CD4-positive, alpha-beta memory T cell (primary cell): ENCODE data around the gene ITGA6. TPM values are rescaled to one million over a fixed set of nuclear protein-coding genes. Genes with fewer than 3 reads are reported as not detected.
"Not testable (repeated sequence)": the region's sequence is repeated elsewhere in the genome, so short reads cannot be mapped to it uniquely, and the experiment has no call there.

ENCODE experiments used
- CTCF ChIA-PET: fragments of 350-600 bp; sonication (Branson Sonifier 250); formaldehyde crosslinking; loops from one replicate; lab custom pipeline; 2021; ENCODE audit warnings: inconsistent platforms; ENCODE audit not compliant: partially characterized antibody; lab: Charles Lee
- POLR2A ChIA-PET: fragments of 350-600 bp; sonication (Branson Sonifier 250); formaldehyde crosslinking; loops from one replicate; lab custom pipeline; 2021; ENCODE audit not compliant: partially characterized antibody; lab: Charles Lee
- DNase-seq, 5 donors: peaks; one replicate each; pipeline versions ENCODE4 v3.0.0 to v3.0.0-alpha.2; 2020 to 2022; ENCODE audit warnings: mixed read lengths in 1 of 5
- H3K27ac ChIP-seq: one replicate; pipeline ENCODE4 v1.7.0; 2013; ENCODE audit warnings: low read depth, low read length
- H3K27me3 ChIP-seq: 2 replicates; pipeline ENCODE4 v1.7.0; 2013; ENCODE audit warnings: mild to moderate bottlenecking, low read length, moderate library complexity; ENCODE audit not compliant: insufficient read depth
- H3K36me3 ChIP-seq: 2 replicates; pipeline ENCODE4 v1.7.0; 2013; ENCODE audit warnings: mild to moderate bottlenecking, low read length, moderate library complexity; ENCODE audit not compliant: insufficient read depth
- H3K4me1 ChIP-seq: 2 replicates; pipeline ENCODE4 v1.7.0; 2013; ENCODE audit warnings: mild to moderate bottlenecking, low read length, moderate library complexity; ENCODE audit not compliant: insufficient read depth
- H3K4me3 ChIP-seq, 2 donors: one replicate each; pipeline ENCODE4 v1.7.0; 2013; ENCODE audit warnings: low read length in 2 of 2, mild to moderate bottlenecking in 1 of 2
- H3K9me3 ChIP-seq, 2 donors: one replicate each; pipeline ENCODE4 v1.7.0; 2013; ENCODE audit warnings: low read length in 2 of 2, control low read depth in 1 of 2; ENCODE audit not compliant: control insufficient read depth in 1 of 2
- H3K27ac Mint-ChIP-seq, 7 donors: one replicate each; pipeline ENCODE4 v1.8.0; 2020 to 2021; ENCODE audit warnings: mixed read lengths in 7 of 7, mild to moderate bottlenecking in 6 of 7, inconsistent platforms in 3 of 7, moderate library complexity in 3 of 7
- H3K27me3 Mint-ChIP-seq, 2 donors: one replicate each; pipeline ENCODE4 v1.8.0; 2020 to 2021; ENCODE audit warnings: mixed read lengths in 2 of 2
- H3K36me3 Mint-ChIP-seq, 2 donors: one replicate each; pipeline ENCODE4 v1.8.0; 2020 to 2021; ENCODE audit warnings: mixed read lengths in 2 of 2, inconsistent platforms in 1 of 2, mild to moderate bottlenecking in 1 of 2
- H3K4me1 Mint-ChIP-seq, 4 donors: one replicate each; pipeline ENCODE4 v1.8.0; 2020 to 2021; ENCODE audit warnings: mixed read lengths in 4 of 4, mild to moderate bottlenecking in 1 of 4
- H3K4me3 Mint-ChIP-seq, 8 donors: one replicate each; pipeline ENCODE4 v1.8.0; 2020 to 2021; ENCODE audit warnings: mixed read lengths in 8 of 8, mild to moderate bottlenecking in 7 of 8, moderate library complexity in 6 of 8, inconsistent platforms in 3 of 8
- H3K9me3 Mint-ChIP-seq, 8 donors: one replicate each; pipeline ENCODE4 v1.8.0; 2020 to 2021; ENCODE audit warnings: mixed read lengths in 8 of 8, mild to moderate bottlenecking in 5 of 8, inconsistent platforms in 3 of 8, moderate library complexity in 1 of 8
- intact Hi-C: fragments of 100-400 bp; cut with micrococcal nuclease; formaldehyde crosslinking; loops from one replicate; pipeline ENCODE4 v1.15.1; 2023
- polyA plus RNA-seq, 2 donors: library from polyadenylated mRNA; unstranded; fragments of 300-500 nt; fragmentation: Illumina TruSeq; gene quantifications; one replicate each; pipeline ENCODE4 v1.2.3, GENCODE V29; 2021
- total RNA-seq, 2 experiments: library from RNA; stranded (reverse); gene quantifications; one replicate each; pipeline ENCODE4 v1.2.3, GENCODE V29; 2021

The ITGA6 gene
- total and polyA plus RNA-seq, 4 experiments from 2014 or later = 58.3 to 73.6 (median 66.5) TPM

- Histone ChIP-seq H3K36me3 (no peaks in the 10 kb centered on the region), H3K27ac (no peak overlapping the region), H3K9me3 (no peaks in the 10 kb centered on the region), H3K4me1 (no peaks in the 10 kb centered on the region), H3K27me3 (no peaks in the 10 kb centered on the region), H3K4me3 (no peak overlapping the region)
- no peak overlapping the region for H3K27ac Mint-ChIP-seq
- intact Hi-C loops = no loop called here
- H3K27me3 Mint-ChIP-seq = no peaks in the 10 kb centered on the region
- ChIA-PET CTCF (no interaction called here), POLR2A (no interaction called here)
- no peaks in the 10 kb centered on the region for H3K4me1 Mint-ChIP-seq
- H3K9me3 Mint-ChIP-seq = peaks cover 0 to 39% (median 22%) of the 10 kb centered on the region in 8 donors
- H3K36me3 Mint-ChIP-seq = peaks cover 13 to 18% of the 10 kb centered on the region in 2 donors
- no peak for DNase-seq
- no peak overlapping the region for H3K4me3 Mint-ChIP-seq
These were observed 91.6 kb downstream of the ITGA6 start for GRCh38 chr2:172518995-172519394.

DNA sequence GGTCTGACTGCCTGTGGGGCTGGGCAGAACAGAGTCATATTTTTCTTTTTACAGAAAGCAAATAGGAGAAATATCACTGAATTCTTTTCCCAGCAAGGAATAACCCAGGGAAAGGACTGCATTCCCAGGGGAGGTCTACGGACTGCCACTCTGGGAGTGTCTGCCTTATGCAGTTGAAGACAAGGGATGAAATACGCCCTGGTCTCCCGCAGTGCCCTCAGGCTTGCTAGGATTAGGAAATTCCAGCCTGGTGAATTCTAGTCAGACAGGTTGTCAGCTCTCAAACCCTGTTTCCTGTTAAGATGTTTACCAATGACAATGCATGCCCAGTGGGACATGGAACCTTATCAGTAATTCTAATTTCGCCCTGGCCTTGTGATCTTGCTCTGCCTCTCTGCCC lies 98.2 kb downstream of the ITGA6 start:
- no peak for DNase-seq
- H3K27ac Mint-ChIP-seq = no peak overlapping the region
- H3K27ac ChIP-seq = no peak overlapping the region
- CTCF ChIA-PET = no interaction called here
- H3K27me3 Mint-ChIP-seq = no peaks in the 10 kb centered on the region
- H3K9me3 Mint-ChIP-seq = peaks cover 2 to 49% (median 38%) of the 10 kb centered on the region in 8 donors
- POLR2A ChIA-PET = no interaction called here
- H3K4me3 ChIP-seq = no peak overlapping the region
- H3K36me3 Mint-ChIP-seq = peaks cover 25 to 27% of the 10 kb centered on the region in 2 donors
- H3K27me3 ChIP-seq = no peaks in the 10 kb centered on the region
- no peaks in the 10 kb centered on the region for H3K4me1 ChIP-seq
- no peaks in the 10 kb centered on the region for H3K36me3 ChIP-seq
- intact Hi-C loops = no loop called here
- H3K4me1 Mint-ChIP-seq = no peaks in the 10 kb centered on the region
- H3K4me3 Mint-ChIP-seq = no peak overlapping the region
- no peaks in the 10 kb centered on the region for H3K9me3 ChIP-seq

GRCh38 chr2:172531309-172531708 lies 103.9 kb downstream of the ITGA6 start:
- Mint-ChIP-seq H3K27me3 (no peaks in the 10 kb centered on the region), H3K4me3 (no peak overlapping the region), H3K36me3 (peaks cover 48 to 58% of the 10 kb centered on the region in 2 donors), H3K4me1 (no peaks in the 10 kb centered on the region), H3K9me3 (peaks cover 2 to 54% (median 44%) of the 10 kb centered on the region in 8 donors), H3K27ac (no peak overlapping the region)
- Histone ChIP-seq H3K4me3 (no peak overlapping the region), H3K27me3 (no peaks in the 10 kb centered on the region), H3K4me1 (no peaks in the 10 kb centered on the region), H3K27ac (no peak overlapping the region), H3K36me3 (no peaks in the 10 kb centered on the region), H3K9me3 (peaks cover 0 to 9% of the 10 kb centered on the region in 2 donors)
- intact Hi-C loops = no loop called here
- DNase-seq = no peak
- CTCF ChIA-PET = interaction anchor here (1.4 kb wide), 1 partner anchor 21 kb away, joined by 3 read pairs; no protein-coding TSS in a partner anchor
- POLR2A ChIA-PET = no interaction called here

DNA sequence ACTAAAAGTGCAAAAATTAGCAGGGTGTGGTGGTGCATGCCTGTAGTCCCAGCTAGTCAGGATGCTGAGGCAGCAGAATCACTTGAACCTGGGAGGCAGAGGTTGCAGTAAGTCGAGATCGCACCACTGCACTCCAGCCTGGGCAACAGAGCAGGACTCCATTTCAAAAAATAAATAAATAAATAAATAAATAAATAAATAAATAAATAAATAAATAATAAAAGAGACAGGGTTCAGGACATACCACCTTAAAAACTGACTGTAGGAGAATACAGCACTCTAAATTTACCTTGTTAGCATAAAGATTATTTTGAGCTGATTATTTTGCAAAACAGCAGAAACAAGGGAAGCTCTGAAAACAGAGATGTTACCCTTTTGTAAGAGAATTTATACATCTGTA lies 105.1 kb downstream of the ITGA6 start:
- DNase-seq, H3K4me1 ChIP-seq, H3K4me3 ChIP-seq, H3K27me3 Mint-ChIP-seq, H3K27ac ChIP-seq, H3K4me3 Mint-ChIP-seq, H3K27me3 ChIP-seq, H3K9me3 ChIP-seq, intact Hi-C loops, H3K27ac Mint-ChIP-seq, POLR2A ChIA-PET, H3K4me1 Mint-ChIP-seq, H3K36me3 ChIP-seq, CTCF ChIA-PET: not testable (repeated sequence)
- peaks cover 2 to 44% (median 35%) of the 10 kb centered on the region in 8 donors for H3K9me3 Mint-ChIP-seq
- peaks cover 48 to 56% of the 10 kb centered on the region in 2 donors for H3K36me3 Mint-ChIP-seq

DNA sequence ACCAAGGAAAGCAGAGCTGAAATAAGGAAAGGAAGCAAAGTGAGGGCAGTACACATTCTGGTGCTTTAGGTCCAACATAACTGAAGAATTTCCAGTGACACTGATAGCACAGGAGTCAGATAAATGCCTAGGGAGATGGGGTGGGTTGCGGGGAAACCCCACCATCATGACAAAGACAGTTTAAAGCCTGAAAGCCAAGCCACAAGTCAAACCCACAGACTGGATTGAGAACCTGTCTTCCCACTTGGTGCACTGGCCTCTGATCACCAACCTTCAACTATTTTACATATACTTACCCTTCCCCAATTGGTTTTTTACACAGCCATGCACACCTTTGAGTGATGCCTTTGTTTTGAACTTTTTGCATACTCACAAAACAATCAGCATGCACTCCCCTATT lies 106.3 kb downstream of the ITGA6 start:
- CTCF ChIA-PET = no interaction called here
- H3K9me3 Mint-ChIP-seq = peaks cover 2 to 41% (median 31%) of the 10 kb centered on the region in 8 donors
- no peak for DNase-seq
- H3K9me3 ChIP-seq = peaks cover 0 to 9% of the 10 kb centered on the region in 2 donors
- peaks cover 46 to 56% of the 10 kb centered on the region in 2 donors for H3K36me3 Mint-ChIP-seq
- H3K27me3 ChIP-seq = no peaks in the 10 kb centered on the region
- H3K27me3 Mint-ChIP-seq = no peaks in the 10 kb centered on the region
- H3K4me3 ChIP-seq = no peak overlapping the region
- intact Hi-C loops = no loop called here
- H3K4me1 Mint-ChIP-seq = no peaks in the 10 kb centered on the region
- POLR2A ChIA-PET = no interaction called here
- no peak overlapping the region for H3K27ac Mint-ChIP-seq
- H3K4me1 ChIP-seq = no peaks in the 10 kb centered on the region
- no peaks in the 10 kb centered on the region for H3K36me3 ChIP-seq
- H3K4me3 Mint-ChIP-seq = no peak overlapping the region
- no peak overlapping the region for H3K27ac ChIP-seq

DNA sequence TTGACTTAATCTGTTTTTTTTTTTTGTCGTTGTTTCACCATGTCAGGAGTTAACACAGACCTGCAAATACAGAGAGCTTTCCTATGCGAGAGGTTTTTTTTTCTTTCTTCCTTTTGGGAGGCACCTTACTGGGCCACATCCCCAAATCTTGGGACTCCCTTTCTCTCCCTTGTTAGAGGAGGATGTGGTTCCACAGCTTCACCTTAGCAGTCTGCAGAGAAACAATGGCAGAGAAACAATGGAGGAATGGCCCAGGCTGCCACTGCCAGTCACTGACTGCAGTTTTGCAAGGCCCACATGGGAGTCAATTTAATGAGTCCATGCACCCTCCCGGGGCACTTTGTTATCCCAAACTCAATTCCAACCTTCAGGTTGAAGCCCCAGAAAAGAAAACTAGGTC lies 107.7 kb downstream of the ITGA6 start:
- Mint-ChIP-seq H3K4me1 (no peaks in the 10 kb centered on the region), H3K27me3 (no peaks in the 10 kb centered on the region), H3K27ac (no peak overlapping the region), H3K36me3 (peaks cover 44 to 51% of the 10 kb centered on the region in 2 donors), H3K4me3 (no peak overlapping the region), H3K9me3 (peaks cover 2 to 45% (median 30%) of the 10 kb centered on the region in 8 donors)
- Histone ChIP-seq H3K4me3 (no peak overlapping the region), H3K9me3 (peaks cover 4 to 9% of the 10 kb centered on the region in 2 donors), H3K36me3 (no peaks in the 10 kb centered on the region), H3K27me3 (no peaks in the 10 kb centered on the region), H3K4me1 (no peaks in the 10 kb centered on the region), H3K27ac (no peak overlapping the region)
- DNase-seq = no peak
- ChIA-PET POLR2A (no interaction called here), CTCF (no interaction called here)
- intact Hi-C loops = no loop called here

- H3K4me1 ChIP-seq, H3K36me3 ChIP-seq, POLR2A ChIA-PET, intact Hi-C loops, H3K4me3 Mint-ChIP-seq, H3K27me3 ChIP-seq, H3K27me3 Mint-ChIP-seq, H3K27ac ChIP-seq, H3K4me1 Mint-ChIP-seq, H3K27ac Mint-ChIP-seq, CTCF ChIA-PET, H3K4me3 ChIP-seq, DNase-seq, H3K9me3 ChIP-seq: not testable (repeated sequence)
- H3K36me3 Mint-ChIP-seq = peaks cover 29 to 40% of the 10 kb centered on the region in 2 donors
- H3K9me3 Mint-ChIP-seq = peaks cover 0 to 44% (median 26%) of the 10 kb centered on the region in 8 donors
These were observed 110.5 kb downstream of the ITGA6 start for GRCh38 chr2:172537851-172538250.
